ENCODE results near the gene HS2ST1. TPM values are rescaled to one million over a fixed set of nuclear protein-coding genes. Genes with fewer than 3 reads are reported as not detected.

HS2ST1 gene
- total and polyA plus RNA-seq, 2 donors (not counting 1 experiment from before 2014, with no cell fraction given), result 19.2 to 22.5 TPM

DNA sequence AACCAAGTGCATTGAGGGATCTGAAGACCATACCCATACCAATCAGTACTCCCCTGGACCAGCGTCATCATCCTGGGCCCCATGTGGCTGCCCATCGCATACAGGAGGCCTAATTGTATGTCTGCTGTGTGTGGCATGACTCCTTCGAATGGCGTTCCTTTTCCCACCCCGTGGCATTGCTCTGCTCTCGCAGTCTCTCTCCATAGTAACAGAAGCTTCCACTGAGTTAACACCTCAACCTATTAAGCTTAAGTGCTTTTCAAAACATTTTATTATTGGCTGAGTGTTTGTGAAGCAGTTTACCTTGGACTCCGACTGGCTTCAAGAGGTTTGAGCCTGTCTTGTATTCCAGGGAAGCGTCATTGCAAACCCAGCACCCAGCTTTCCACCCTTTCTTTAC lies 227.1 kb downstream of the HS2ST1 start:
- Histone ChIP-seq H3K9ac (ENCODE audit: insufficient read depth, low read length) (no peak overlapping the region), H3K4me3 (replicated peaks in 1 of 4; ENCODE audit: control extremely low read depth in 1 of 4, insufficient read depth in 1 of 4, low read depth in 3 of 4, low read length in 4 of 4) (no peak overlapping the region), H2AFZ (ENCODE audit: low read length) (no peak overlapping the region), H4K20me1 (ENCODE audit: control insufficient read depth, extremely low read depth, insufficient read depth, low read length) (no peaks in the 10 kb centered on the region), H3K27me3 (ENCODE audit: control insufficient read depth, insufficient read depth, low read length) (peaks cover 2% of the 10 kb centered on the region), H3K79me2 (ENCODE audit: control insufficient read depth, insufficient read depth, low read length) (no peaks in the 10 kb centered on the region), H3K36me3 (ENCODE audit: control insufficient read depth, insufficient read depth, low read length) (no peaks in the 10 kb centered on the region), H3K27ac (ENCODE audit: insufficient read depth, low read length) (no peak overlapping the region), H3K9me3 (ENCODE audit: control insufficient read depth, insufficient read depth, low read depth, low read length) (no peaks in the 10 kb centered on the region), H3K4me1 (ENCODE audit: control insufficient read depth, extremely low read depth, insufficient read depth, low read length) (no peaks in the 10 kb centered on the region), H3K4me2 (ENCODE audit: extremely low read depth, insufficient read depth, low read length) (no peak overlapping the region)
- DNase-seq (ENCODE audit: low read depth in 2 of 2), result no peak
- TF ChIP-seq EZH2 (IDR thresholded peaks at IDR 0.05; ENCODE audit: low read length, missing control alignments) (no peak), CTCF (conservative IDR thresholded peaks at IDR 0.05 in 1 of 2, IDR thresholded peaks at IDR 0.05 in 1 of 2; ENCODE audit: low read depth in 1 of 2, low read length in 2 of 2) (no peak)

DNA sequence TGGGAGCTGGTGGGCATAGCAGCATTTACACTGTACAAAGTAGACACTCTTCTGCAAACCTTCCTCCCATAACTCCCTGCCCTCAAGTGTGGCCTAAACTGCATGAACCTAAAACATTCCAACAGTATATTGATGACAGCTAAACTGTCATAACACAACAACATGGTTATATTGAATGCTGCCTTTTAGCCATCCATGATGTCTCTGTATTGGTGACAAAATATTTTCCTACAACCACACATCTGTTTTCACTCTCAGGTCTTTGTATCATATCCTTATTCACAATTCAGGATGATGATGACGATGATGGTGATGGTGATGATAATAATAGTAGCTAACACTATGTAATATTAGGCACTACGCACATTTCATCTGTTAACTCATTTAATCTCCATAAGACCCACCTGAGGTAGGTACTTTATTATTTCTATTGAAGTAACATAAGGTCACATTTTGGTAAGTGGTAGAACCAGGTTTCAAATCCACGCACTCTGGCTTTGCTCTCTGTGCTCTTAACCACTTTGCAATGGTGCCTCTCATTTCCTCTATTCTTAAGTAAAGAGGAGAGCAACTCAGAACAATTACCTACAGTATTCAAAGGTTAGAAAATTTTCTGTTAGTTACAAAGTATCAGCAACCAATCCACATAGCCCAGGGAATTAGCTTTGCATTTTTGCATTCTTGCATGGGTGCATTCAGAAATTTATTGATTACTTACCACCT lies 229.1 kb downstream of the HS2ST1 start:
- Histone ChIP-seq H3K36me3 (ENCODE audit: control insufficient read depth, insufficient read depth, low read length) (no peaks in the 10 kb centered on the region), H3K4me3 (replicated peaks in 1 of 4; ENCODE audit: control extremely low read depth in 1 of 4, insufficient read depth in 1 of 4, low read depth in 3 of 4, low read length in 4 of 4) (no peak overlapping the region), H4K20me1 (ENCODE audit: control insufficient read depth, extremely low read depth, insufficient read depth, low read length) (no peaks in the 10 kb centered on the region), H3K4me2 (ENCODE audit: extremely low read depth, insufficient read depth, low read length) (no peak overlapping the region), H3K27me3 (ENCODE audit: control insufficient read depth, insufficient read depth, low read length) (no peaks in the 10 kb centered on the region), H3K9me3 (ENCODE audit: control insufficient read depth, insufficient read depth, low read depth, low read length) (no peaks in the 10 kb centered on the region), H3K4me1 (ENCODE audit: control insufficient read depth, extremely low read depth, insufficient read depth, low read length) (no peaks in the 10 kb centered on the region), H3K79me2 (ENCODE audit: control insufficient read depth, insufficient read depth, low read length) (no peaks in the 10 kb centered on the region), H2AFZ (ENCODE audit: low read length) (no peak overlapping the region), H3K9ac (ENCODE audit: insufficient read depth, low read length) (no peak overlapping the region), H3K27ac (ENCODE audit: insufficient read depth, low read length) (no peak overlapping the region)
- no peak for TF ChIP-seq CTCF (conservative IDR thresholded peaks at IDR 0.05 in 1 of 2, IDR thresholded peaks at IDR 0.05 in 1 of 2; ENCODE audit: low read depth in 1 of 2, low read length in 2 of 2)
- TF ChIP-seq EZH2 (IDR thresholded peaks at IDR 0.05; ENCODE audit: low read length, missing control alignments), result no peak
- DNase-seq (ENCODE audit: low read depth in 2 of 2), result no peak

GRCh38 chr1:87144316-87144895 lies 230.0 kb downstream of the HS2ST1 start:
- Histone ChIP-seq H3K4me2 (ENCODE audit: extremely low read depth, insufficient read depth, low read length) (no peak overlapping the region), H3K9me3 (ENCODE audit: control insufficient read depth, insufficient read depth, low read depth, low read length) (no peaks in the 10 kb centered on the region), H3K36me3 (ENCODE audit: control insufficient read depth, insufficient read depth, low read length) (no peaks in the 10 kb centered on the region), H3K27me3 (ENCODE audit: control insufficient read depth, insufficient read depth, low read length) (no peaks in the 10 kb centered on the region), H2AFZ (ENCODE audit: low read length) (no peak overlapping the region), H3K9ac (ENCODE audit: insufficient read depth, low read length) (no peak overlapping the region), H3K4me3 (replicated peaks in 1 of 4; ENCODE audit: control extremely low read depth in 1 of 4, insufficient read depth in 1 of 4, low read depth in 3 of 4, low read length in 4 of 4) (no peak overlapping the region), H3K4me1 (ENCODE audit: control insufficient read depth, extremely low read depth, insufficient read depth, low read length) (peaks cover 3% of the 10 kb centered on the region), H4K20me1 (ENCODE audit: control insufficient read depth, extremely low read depth, insufficient read depth, low read length) (no peaks in the 10 kb centered on the region), H3K27ac (ENCODE audit: insufficient read depth, low read length) (no peak overlapping the region), H3K79me2 (ENCODE audit: control insufficient read depth, insufficient read depth, low read length) (no peaks in the 10 kb centered on the region)
- TF ChIP-seq EZH2 (IDR thresholded peaks at IDR 0.05; ENCODE audit: low read length, missing control alignments), result no peak
- no peak for DNase-seq (ENCODE audit: low read depth in 2 of 2)
